ENCODE results near the gene NUDT2. TPM values are rescaled to one million over a fixed set of nuclear protein-coding genes. Genes with fewer than 3 reads are reported as not detected.
"Not testable (repeated sequence)": the region's sequence is repeated elsewhere in the genome, so short reads cannot be mapped to it uniquely, and the experiment has no call there.

NUDT2 gene
- total and polyA plus RNA-seq, 2 donors (not counting 1 experiment from before 2014, with no cell fraction given), result 12.2 to 20.4 TPM

GRCh38 chr9:34335376-34335775, 6.0 kb downstream of the NUDT2 start:
- CTCF ChIA-PET, result interaction anchor here (0.6 to 6.2 kb wide), 3 partner anchors 42 to 167 kb away, joined by 3 to 72 read pairs (median 43); partner anchors contain the start of gene MYORG
- Histone ChIP-seq H3K4me2 (replicated peaks; ENCODE audit: low read depth, low read length, poor library complexity, severe bottlenecking) (no peak overlapping the region), H3K9me3 (ENCODE audit: control extremely low read depth in 1 of 3, control insufficient read depth in 2 of 3, insufficient read depth in 1 of 3, low read length in 2 of 3) (no peaks in the 10 kb centered on the region), H4K20me1 (ENCODE audit: control insufficient read depth, insufficient read depth, low read length, poor library complexity, severe bottlenecking) (peaks cover 8% of the 10 kb centered on the region), H3K36me3 (replicated peaks in 1 of 2; ENCODE audit: control extremely low read depth in 1 of 2, control insufficient read depth in 1 of 2, extremely low read depth in 1 of 2, insufficient read depth in 2 of 2, low read length in 1 of 2) (peaks cover 0 to 18% of the 10 kb centered on the region in 2 experiments), H3K27me3 (replicated peaks in 1 of 4; ENCODE audit: control extremely low read depth in 1 of 4, control insufficient read depth in 3 of 4, insufficient read depth in 4 of 4, low read length in 3 of 4) (no peaks in the 10 kb centered on the region), H3K4me1 (ENCODE audit: control insufficient read depth in 2 of 2, insufficient read depth in 2 of 2, low read length in 2 of 2) (peaks cover 6 to 11% of the 10 kb centered on the region in 2 donors), H3K4me3 (ENCODE audit: control extremely low read depth in 1 of 5, extremely low read depth in 1 of 5, insufficient read depth in 1 of 5, low read depth in 2 of 5, low read length in 4 of 5) (no peak overlapping the region), H3K27ac (ENCODE audit: low read length in 2 of 2) (no peak overlapping the region), H3K9ac (ENCODE audit: low read length) (no peak overlapping the region), H3K79me2 (ENCODE audit: control insufficient read depth, insufficient read depth, low read length) (peaks cover 42% of the 10 kb centered on the region), H2AFZ (ENCODE audit: insufficient read depth, low read depth, low read length, poor library complexity, severe bottlenecking) (no peak overlapping the region)
- ATAC-seq (ENCODE audit: low read depth) (no peak), DNase-seq (no peak)
- intact Hi-C loops (cut with micrococcal nuclease), result no loop called here
- POLR2A ChIA-PET, result interaction anchor here (0.6 kb wide), 1 partner anchor 349 kb away, joined by 3 read pairs; no protein-coding TSS in a partner anchor
- Mint-ChIP-seq H3K27me3 (no peaks in the 10 kb centered on the region), H3K9me3 (ENCODE audit: insufficient read depth) (no peaks in the 10 kb centered on the region), H3K4me3 (no peak overlapping the region), H3K27ac (no peak overlapping the region), H3K4me1 (peaks cover 14% of the 10 kb centered on the region)
- TF ChIP-seq EZH2 (IDR thresholded peaks at IDR 0.05; ENCODE audit: borderline replicate concordance, insufficient read depth, low read depth, low read length, poor library complexity, severe bottlenecking) (no peak), CTCF (IDR thresholded peaks at IDR 0.05) (no peak)
- WGBS (ENCODE audit: insufficient coverage), result 100% methylated on average over 3 of the region's 4 CpGs

GRCh38 chr9:34337403-34337802, 8.0 kb downstream of the NUDT2 start:
- ChIA-PET CTCF (interaction anchor here (0.7 kb wide), 1 partner anchor 409 kb away, joined by 6 read pairs; no protein-coding TSS in a partner anchor), POLR2A (no interaction called here)
- H2AFZ ChIP-seq (ENCODE audit: insufficient read depth, low read depth, low read length, poor library complexity, severe bottlenecking), result no peak overlapping the region
- H3K9ac ChIP-seq (ENCODE audit: low read length), result no peak overlapping the region
- no peak overlapping the region for H3K27ac Mint-ChIP-seq
- no peak overlapping the region for H3K4me2 ChIP-seq (replicated peaks; ENCODE audit: low read depth, low read length, poor library complexity, severe bottlenecking)
- H3K36me3 ChIP-seq (replicated peaks in 1 of 2; ENCODE audit: control extremely low read depth in 1 of 2, control insufficient read depth in 1 of 2, extremely low read depth in 1 of 2, insufficient read depth in 2 of 2, low read length in 1 of 2), result peaks cover 0 to 30% of the 10 kb centered on the region in 2 experiments
- H4K20me1 ChIP-seq (ENCODE audit: control insufficient read depth, insufficient read depth, low read length, poor library complexity, severe bottlenecking), result peaks cover 8% of the 10 kb centered on the region
- no peaks in the 10 kb centered on the region for H3K9me3 Mint-ChIP-seq (ENCODE audit: insufficient read depth)
- TF ChIP-seq EZH2 (IDR thresholded peaks at IDR 0.05; ENCODE audit: borderline replicate concordance, insufficient read depth, low read depth, low read length, poor library complexity, severe bottlenecking) (no peak), CTCF (IDR thresholded peaks at IDR 0.05) (no peak)
- no peak for ATAC-seq (ENCODE audit: low read depth)
- no peak for DNase-seq
- H3K4me3 Mint-ChIP-seq, result no peak overlapping the region
- no peaks in the 10 kb centered on the region for H3K4me1 ChIP-seq (ENCODE audit: control insufficient read depth in 2 of 2, insufficient read depth in 2 of 2, low read length in 2 of 2)
- 94% methylated on average over 2 of the region's 2 CpGs for WGBS (ENCODE audit: insufficient coverage)
- H3K27me3 Mint-ChIP-seq, result no peaks in the 10 kb centered on the region
- intact Hi-C loops (cut with micrococcal nuclease), result no loop called here
- H3K79me2 ChIP-seq (ENCODE audit: control insufficient read depth, insufficient read depth, low read length), result peaks cover 39% of the 10 kb centered on the region
- H3K4me1 Mint-ChIP-seq, result no peaks in the 10 kb centered on the region
- no peaks in the 10 kb centered on the region for H3K9me3 ChIP-seq (ENCODE audit: control extremely low read depth in 1 of 3, control insufficient read depth in 2 of 3, insufficient read depth in 1 of 3, low read length in 2 of 3)
- H3K27ac ChIP-seq (ENCODE audit: low read length in 2 of 2), result no peak overlapping the region
- no peaks in the 10 kb centered on the region for H3K27me3 ChIP-seq (replicated peaks in 1 of 4; ENCODE audit: control extremely low read depth in 1 of 4, control insufficient read depth in 3 of 4, insufficient read depth in 4 of 4, low read length in 3 of 4)
- no peak overlapping the region for H3K4me3 ChIP-seq (ENCODE audit: control extremely low read depth in 1 of 5, extremely low read depth in 1 of 5, insufficient read depth in 1 of 5, low read depth in 2 of 5, low read length in 4 of 5)

GRCh38 chr9:34338079-34338478, 8.7 kb downstream of the NUDT2 start:
- POLR2A ChIA-PET, H3K27me3 Mint-ChIP-seq: not testable (repeated sequence)

More at GRCh38 chr9:34338079-34338478, 8.7 kb downstream of the NUDT2 start:
- H3K4me3 ChIP-seq (ENCODE audit: control extremely low read depth in 1 of 5, extremely low read depth in 1 of 5, insufficient read depth in 1 of 5, low read depth in 2 of 5, low read length in 4 of 5); H3K4me3 Mint-ChIP-seq; H2AFZ ChIP-seq (ENCODE audit: insufficient read depth, low read depth, low read length, poor library complexity, severe bottlenecking); H3K27me3 ChIP-seq (replicated peaks in 1 of 4; ENCODE audit: control extremely low read depth in 1 of 4, control insufficient read depth in 3 of 4, insufficient read depth in 4 of 4, low read length in 3 of 4); H3K9ac ChIP-seq (ENCODE audit: low read length); ATAC-seq (ENCODE audit: low read depth); H3K4me2 ChIP-seq (replicated peaks; ENCODE audit: low read depth, low read length, poor library complexity, severe bottlenecking); H3K9me3 ChIP-seq (ENCODE audit: control extremely low read depth in 1 of 3, control insufficient read depth in 2 of 3, insufficient read depth in 1 of 3, low read length in 2 of 3); H4K20me1 ChIP-seq (ENCODE audit: control insufficient read depth, insufficient read depth, low read length, poor library complexity, severe bottlenecking); intact Hi-C loops (cut with micrococcal nuclease); H3K27ac Mint-ChIP-seq; H3K27ac ChIP-seq (ENCODE audit: low read length in 2 of 2); H3K4me1 ChIP-seq (ENCODE audit: control insufficient read depth in 2 of 2, insufficient read depth in 2 of 2, low read length in 2 of 2); DNase-seq; H3K4me1 Mint-ChIP-seq; H3K9me3 Mint-ChIP-seq (ENCODE audit: insufficient read depth): not testable (repeated sequence)
- Histone ChIP-seq H3K36me3 (replicated peaks in 1 of 2; ENCODE audit: control extremely low read depth in 1 of 2, control insufficient read depth in 1 of 2, extremely low read depth in 1 of 2, insufficient read depth in 2 of 2, low read length in 1 of 2) (peaks cover 0 to 36% of the 10 kb centered on the region in 2 experiments), H3K79me2 (ENCODE audit: control insufficient read depth, insufficient read depth, low read length) (peaks cover 32% of the 10 kb centered on the region)
- CTCF ChIA-PET, result interaction anchor here (0.7 kb wide), 1 partner anchor 410 kb away, joined by 6 read pairs; no protein-coding TSS in a partner anchor

All from B cell (primary cell).